ENCODE measurements around the gene KCNB1. TPM values are rescaled to one million over a fixed set of nuclear protein-coding genes. Genes with fewer than 3 reads are reported as not detected.

Gene KCNB1
- total and polyA plus RNA-seq, 2 donors (not counting 1 experiment from before 2014, with no cell fraction given), result 0.12 TPM; not detected in 1

DNA sequence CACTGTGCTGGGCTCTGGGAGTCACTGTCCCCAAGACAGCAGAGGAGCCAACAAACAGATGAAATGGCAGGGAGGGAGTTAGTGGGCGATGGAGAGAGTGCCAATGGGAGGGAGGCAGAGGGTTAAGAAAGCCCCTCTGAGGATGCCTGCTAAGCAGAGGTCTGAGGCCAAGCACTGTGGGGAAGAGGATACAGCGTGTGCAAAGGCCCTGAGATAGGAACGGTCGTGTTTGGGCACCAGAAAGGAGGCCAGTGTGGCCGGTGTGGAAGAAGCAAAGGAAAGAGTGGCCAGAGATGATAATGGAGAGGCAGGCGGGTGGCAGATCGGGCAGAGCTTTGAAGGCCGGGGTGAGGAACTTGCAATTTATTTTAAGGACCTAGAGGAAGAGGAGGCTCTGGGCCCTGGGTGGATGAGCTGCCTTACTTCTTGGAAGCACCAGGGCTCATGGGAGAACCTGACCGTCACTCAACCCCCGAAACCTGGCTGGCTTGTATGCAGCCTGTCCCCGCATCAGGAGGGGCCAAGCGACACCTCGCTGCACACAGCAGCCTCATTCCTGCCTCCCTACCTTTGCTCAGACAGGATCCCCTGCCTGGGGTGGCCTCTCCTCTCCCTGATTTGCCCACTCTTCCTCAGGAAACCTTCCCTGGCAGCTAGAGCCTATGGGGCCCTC lies 73.0 kb downstream of the KCNB1 start:
- H4K20me1 ChIP-seq (ENCODE audit: control insufficient read depth, insufficient read depth, low read length, poor library complexity, severe bottlenecking), result no peaks in the 10 kb centered on the region
- peaks cover 42% of the 10 kb centered on the region for H3K27me3 Mint-ChIP-seq
- peaks cover 0 to 13% (median 0%) of the 10 kb centered on the region in 4 experiments for H3K27me3 ChIP-seq (replicated peaks in 1 of 4; ENCODE audit: control extremely low read depth in 1 of 4, control insufficient read depth in 3 of 4, insufficient read depth in 4 of 4, low read length in 3 of 4)
- H3K4me3 Mint-ChIP-seq, result no peak overlapping the region
- no peak overlapping the region for H2AFZ ChIP-seq (ENCODE audit: insufficient read depth, low read depth, low read length, poor library complexity, severe bottlenecking)
- H3K9me3 ChIP-seq (ENCODE audit: control extremely low read depth in 1 of 3, control insufficient read depth in 2 of 3, insufficient read depth in 1 of 3, low read length in 2 of 3), result no peaks in the 10 kb centered on the region
- H3K4me1 Mint-ChIP-seq, result no peaks in the 10 kb centered on the region
- no peak overlapping the region for H3K4me3 ChIP-seq (ENCODE audit: control extremely low read depth in 1 of 5, extremely low read depth in 1 of 5, insufficient read depth in 1 of 5, low read depth in 2 of 5, low read length in 4 of 5)
- ATAC-seq (ENCODE audit: low read depth), result no peak
- no peak for TF ChIP-seq EZH2 (IDR thresholded peaks at IDR 0.05; ENCODE audit: borderline replicate concordance, insufficient read depth, low read depth, low read length, poor library complexity, severe bottlenecking)
- TF ChIP-seq, protein P1, sequence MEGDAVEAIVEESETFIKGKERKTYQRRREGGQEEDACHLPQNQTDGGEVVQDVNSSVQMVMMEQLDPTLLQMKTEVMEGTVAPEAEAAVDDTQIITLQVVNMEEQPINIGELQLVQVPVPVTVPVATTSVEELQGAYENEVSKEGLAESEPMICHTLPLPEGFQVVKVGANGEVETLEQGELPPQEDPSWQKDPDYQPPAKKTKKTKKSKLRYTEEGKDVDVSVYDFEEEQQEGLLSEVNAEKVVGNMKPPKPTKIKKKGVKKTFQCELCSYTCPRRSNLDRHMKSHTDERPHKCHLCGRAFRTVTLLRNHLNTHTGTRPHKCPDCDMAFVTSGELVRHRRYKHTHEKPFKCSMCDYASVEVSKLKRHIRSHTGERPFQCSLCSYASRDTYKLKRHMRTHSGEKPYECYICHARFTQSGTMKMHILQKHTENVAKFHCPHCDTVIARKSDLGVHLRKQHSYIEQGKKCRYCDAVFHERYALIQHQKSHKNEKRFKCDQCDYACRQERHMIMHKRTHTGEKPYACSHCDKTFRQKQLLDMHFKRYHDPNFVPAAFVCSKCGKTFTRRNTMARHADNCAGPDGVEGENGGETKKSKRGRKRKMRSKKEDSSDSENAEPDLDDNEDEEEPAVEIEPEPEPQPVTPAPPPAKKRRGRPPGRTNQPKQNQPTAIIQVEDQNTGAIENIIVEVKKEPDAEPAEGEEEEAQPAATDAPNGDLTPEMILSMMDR (IDR thresholded peaks at IDR 0.05), result no peak
- no peak for DNase-seq
- H3K27ac ChIP-seq (ENCODE audit: low read length in 2 of 2), result no peak overlapping the region
- ChIA-PET POLR2A (no interaction called here), CTCF (interaction anchor here (0.6 kb wide), 1 partner anchor 1745 kb away, joined by 3 read pairs; no protein-coding TSS in a partner anchor)
- WGBS (ENCODE audit: insufficient coverage), result 74% methylated on average over 12 of the region's 13 CpGs
- no peaks in the 10 kb centered on the region for H3K79me2 ChIP-seq (ENCODE audit: control insufficient read depth, insufficient read depth, low read length)
- no peak overlapping the region for H3K9ac ChIP-seq (ENCODE audit: low read length)
- intact Hi-C loops (cut with micrococcal nuclease), result no loop called here
- no peak overlapping the region for H3K27ac Mint-ChIP-seq
- H3K9me3 Mint-ChIP-seq (ENCODE audit: insufficient read depth), result no peaks in the 10 kb centered on the region
- H3K36me3 ChIP-seq (replicated peaks in 1 of 2; ENCODE audit: control extremely low read depth in 1 of 2, control insufficient read depth in 1 of 2, extremely low read depth in 1 of 2, insufficient read depth in 2 of 2, low read length in 1 of 2), result no peaks in the 10 kb centered on the region
- H3K4me1 ChIP-seq (ENCODE audit: control insufficient read depth in 2 of 2, insufficient read depth in 2 of 2, low read length in 2 of 2), result no peaks in the 10 kb centered on the region
- H3K4me2 ChIP-seq (replicated peaks; ENCODE audit: low read depth, low read length, poor library complexity, severe bottlenecking), result no peak overlapping the region

DNA sequence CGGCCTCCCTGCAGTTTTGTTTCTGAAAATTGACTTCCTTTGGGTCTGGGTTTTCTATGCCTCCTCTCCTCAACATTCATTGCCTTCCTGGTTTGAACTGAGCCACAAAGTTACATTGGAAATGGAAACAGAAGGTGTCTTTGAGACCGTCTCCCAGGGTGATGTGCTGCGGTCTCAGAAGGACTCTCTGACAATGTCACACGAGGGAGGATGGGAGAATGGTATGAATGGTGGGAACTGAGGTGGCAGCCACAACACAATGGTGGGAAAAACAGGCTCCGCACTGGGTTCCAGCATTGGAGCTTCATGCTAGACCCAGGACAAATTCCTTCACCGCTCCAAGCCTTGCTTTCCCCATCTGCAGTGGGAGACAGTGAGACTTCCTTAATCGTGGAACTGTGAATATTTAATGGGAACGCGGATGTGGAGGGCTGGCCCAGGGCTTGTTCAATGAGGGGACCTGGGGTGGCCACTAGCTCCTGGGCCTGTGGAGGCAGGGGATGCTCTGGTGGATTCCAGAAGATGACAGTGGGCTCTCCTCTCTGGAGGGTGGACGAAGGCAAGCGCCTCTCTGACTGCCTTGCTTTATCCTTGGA lies 73.9 kb downstream of the KCNB1 start:
- DNase-seq, result no peak
- TF ChIP-seq, protein P1 (IDR thresholded peaks at IDR 0.05), result no peak
- no peak for TF ChIP-seq EZH2 (IDR thresholded peaks at IDR 0.05; ENCODE audit: borderline replicate concordance, insufficient read depth, low read depth, low read length, poor library complexity, severe bottlenecking)
- H3K79me2 ChIP-seq (ENCODE audit: control insufficient read depth, insufficient read depth, low read length), result no peaks in the 10 kb centered on the region
- no peak overlapping the region for H3K9ac ChIP-seq (ENCODE audit: low read length)
- Mint-ChIP-seq H3K27ac (no peak overlapping the region), H3K4me3 (no peak overlapping the region), H3K4me1 (no peaks in the 10 kb centered on the region), H3K9me3 (ENCODE audit: insufficient read depth) (no peaks in the 10 kb centered on the region), H3K27me3 (peaks cover 34% of the 10 kb centered on the region)
- H3K9me3 ChIP-seq (ENCODE audit: control extremely low read depth in 1 of 3, control insufficient read depth in 2 of 3, insufficient read depth in 1 of 3, low read length in 2 of 3), result no peaks in the 10 kb centered on the region
- CTCF ChIA-PET, result no interaction called here
- no peak overlapping the region for H3K27ac ChIP-seq (ENCODE audit: low read length in 2 of 2)
- no peak overlapping the region for H3K4me3 ChIP-seq (ENCODE audit: control extremely low read depth in 1 of 5, extremely low read depth in 1 of 5, insufficient read depth in 1 of 5, low read depth in 2 of 5, low read length in 4 of 5)
- H4K20me1 ChIP-seq (ENCODE audit: control insufficient read depth, insufficient read depth, low read length, poor library complexity, severe bottlenecking), result no peaks in the 10 kb centered on the region
- no peak overlapping the region for H2AFZ ChIP-seq (ENCODE audit: insufficient read depth, low read depth, low read length, poor library complexity, severe bottlenecking)
- ATAC-seq (ENCODE audit: low read depth), result no peak
- WGBS (ENCODE audit: insufficient coverage), result 93% methylated on average over 8 of the region's 11 CpGs
- no peaks in the 10 kb centered on the region for H3K4me1 ChIP-seq (ENCODE audit: control insufficient read depth in 2 of 2, insufficient read depth in 2 of 2, low read length in 2 of 2)
- peaks cover 0 to 5% (median 0%) of the 10 kb centered on the region in 4 experiments for H3K27me3 ChIP-seq (replicated peaks in 1 of 4; ENCODE audit: control extremely low read depth in 1 of 4, control insufficient read depth in 3 of 4, insufficient read depth in 4 of 4, low read length in 3 of 4)
- H3K36me3 ChIP-seq (replicated peaks in 1 of 2; ENCODE audit: control extremely low read depth in 1 of 2, control insufficient read depth in 1 of 2, extremely low read depth in 1 of 2, insufficient read depth in 2 of 2, low read length in 1 of 2), result no peaks in the 10 kb centered on the region
- intact Hi-C loops (cut with micrococcal nuclease), result no loop called here
- POLR2A ChIA-PET, result no interaction called here
- no peak overlapping the region for H3K4me2 ChIP-seq (replicated peaks; ENCODE audit: low read depth, low read length, poor library complexity, severe bottlenecking)

All from B cell (primary cell).